GM18519 (cell line): ENCODE data around the gene TCF4.

ENCODE experiments used
- ATAC-seq: cut with Tn5 transposase; IDR thresholded peaks from one replicate; pipeline ENCODE4 v1.9.1; 2021; ENCODE audit warnings: mild to moderate bottlenecking, moderate library complexity; ENCODE audit not compliant: unreplicated experiment, low FRiP score

Gene TCF4

DNA sequence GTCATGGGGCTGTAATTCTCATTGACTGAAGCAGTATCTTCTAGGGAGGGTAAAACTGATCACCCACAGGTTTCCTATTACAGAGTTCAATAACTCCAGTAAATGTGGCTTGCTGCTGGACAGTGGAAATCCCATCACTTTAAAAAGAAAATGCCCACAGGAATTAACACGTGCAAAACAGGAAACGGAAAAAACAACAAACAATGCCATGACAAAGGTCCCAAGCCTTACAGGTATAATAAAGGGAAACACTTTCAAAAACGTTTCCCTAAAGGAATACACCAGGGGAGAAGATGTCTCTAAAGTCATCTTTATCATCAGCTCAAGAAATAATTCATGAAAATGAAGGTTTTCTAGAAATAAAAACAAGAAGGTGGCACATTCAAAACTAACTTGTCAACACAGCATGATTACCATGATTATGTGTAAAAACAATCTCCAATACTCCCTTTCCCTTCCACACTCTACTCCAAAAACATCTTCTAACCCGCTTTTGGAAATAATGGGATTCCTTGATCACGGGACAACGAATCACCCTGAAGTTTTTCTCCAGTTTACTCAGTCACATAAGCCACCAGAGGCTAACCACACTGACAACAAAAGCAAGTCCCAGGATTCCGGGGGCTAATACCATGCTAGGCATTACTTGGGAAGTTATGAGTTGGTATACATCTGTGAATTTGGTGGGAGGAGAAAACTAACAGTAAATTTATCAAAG, 167.9 kb downstream of the TCF4 start:
- no peak for ATAC-seq

DNA sequence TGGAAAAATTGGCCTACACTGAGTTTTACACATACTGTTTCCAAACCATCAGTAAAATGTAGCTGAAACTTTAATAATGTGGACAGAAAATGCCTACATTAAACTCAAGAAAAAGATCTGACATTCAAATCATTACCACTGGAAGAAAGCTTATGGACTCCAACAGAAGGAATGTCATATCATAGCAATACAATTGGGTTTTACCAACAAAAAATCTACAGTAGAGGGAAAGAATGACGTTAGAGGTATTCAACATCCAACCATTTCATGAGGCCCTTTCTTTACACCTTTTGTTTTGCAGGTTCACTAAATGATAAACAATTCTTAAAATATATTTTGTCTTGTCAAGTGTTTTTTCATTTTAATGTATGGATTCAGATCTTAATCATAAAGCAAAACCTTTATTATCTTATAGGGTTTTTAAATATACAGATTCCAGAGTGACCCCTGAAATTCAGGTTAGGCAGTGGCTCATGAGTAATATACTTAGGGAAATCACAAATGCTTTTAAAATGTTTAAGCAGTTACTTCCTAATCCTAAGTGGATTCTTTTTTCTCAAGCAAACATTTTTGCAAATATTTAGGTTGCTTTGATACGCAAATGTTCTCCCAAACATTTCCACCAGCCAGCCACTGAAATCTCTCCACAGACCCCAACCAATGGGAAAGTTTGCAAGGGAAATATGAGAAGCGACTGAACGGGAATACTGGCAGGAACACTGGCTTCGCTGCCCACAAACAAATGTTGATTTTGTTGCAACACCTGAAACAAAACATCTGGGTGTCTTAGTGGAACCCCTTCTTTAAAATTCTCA, 168.7 kb downstream of the TCF4 start:
- ATAC-seq = no peak

DNA sequence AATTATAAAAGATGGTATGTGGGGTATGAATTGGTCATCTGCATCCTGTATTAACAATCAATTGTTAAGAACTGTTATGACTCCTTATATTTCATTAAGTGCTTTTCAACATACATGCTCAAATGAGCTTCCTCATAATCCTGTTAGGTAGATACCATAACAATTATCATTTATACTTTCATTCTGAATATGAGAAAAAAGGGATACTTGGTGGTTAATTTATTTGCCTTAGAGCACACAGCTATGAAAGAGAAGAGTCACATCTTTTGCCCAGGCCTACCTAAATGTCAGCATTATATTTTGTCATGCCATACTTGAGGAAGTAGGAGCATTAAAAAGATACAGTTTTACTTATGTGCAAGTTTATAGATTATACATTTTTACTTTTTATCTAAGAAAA, 169.6 kb downstream of the TCF4 start:
- no peak for ATAC-seq

DNA sequence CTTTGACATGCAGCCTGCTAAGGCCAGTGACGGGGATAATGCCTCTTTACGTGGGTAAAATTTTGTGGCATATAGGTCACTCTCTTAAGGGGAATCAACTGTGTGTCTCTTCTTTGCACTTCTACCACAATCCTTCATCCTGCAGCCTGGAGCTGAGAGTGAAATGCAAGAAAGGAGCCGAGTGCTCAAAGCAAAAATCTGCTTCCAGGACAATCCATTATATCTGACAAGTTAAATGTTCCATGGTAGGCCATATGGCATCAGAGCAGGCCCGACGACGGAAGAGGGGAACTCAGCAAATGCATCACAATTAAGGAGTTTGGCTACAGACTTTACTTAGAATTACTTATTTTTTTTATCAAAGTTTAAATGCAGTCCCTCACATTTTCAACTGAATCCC, 171.2 kb downstream of the TCF4 start:
- no peak for ATAC-seq

DNA sequence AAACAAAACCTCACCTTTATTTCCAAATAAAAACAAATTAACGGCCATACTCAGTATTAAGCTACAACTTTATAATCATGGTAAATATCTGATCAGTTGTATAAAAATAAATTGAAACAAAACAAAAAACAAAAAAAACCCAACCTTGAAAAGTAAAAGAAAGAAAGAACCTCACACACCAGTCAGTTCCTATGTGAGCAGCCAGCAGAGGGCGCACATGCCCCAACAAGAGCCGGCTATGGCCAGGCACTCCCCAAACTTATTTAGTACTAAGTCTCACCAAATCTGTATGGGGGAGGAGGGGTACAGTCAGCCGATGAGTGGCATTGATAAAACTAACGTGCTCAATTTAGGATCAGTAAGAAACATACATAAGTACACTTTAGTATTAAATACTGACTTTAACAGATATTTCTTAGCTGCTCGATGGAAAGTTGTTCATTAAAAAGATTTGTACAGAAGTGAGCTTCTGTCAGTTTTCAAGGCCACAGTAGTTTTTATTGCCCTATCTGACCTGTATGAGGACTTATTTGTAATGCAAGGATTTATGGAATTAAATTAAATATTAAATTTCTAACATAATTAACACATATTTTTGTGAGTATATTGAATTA, 172.6 kb downstream of the TCF4 start:
- ATAC-seq = peak; percentile 75

DNA sequence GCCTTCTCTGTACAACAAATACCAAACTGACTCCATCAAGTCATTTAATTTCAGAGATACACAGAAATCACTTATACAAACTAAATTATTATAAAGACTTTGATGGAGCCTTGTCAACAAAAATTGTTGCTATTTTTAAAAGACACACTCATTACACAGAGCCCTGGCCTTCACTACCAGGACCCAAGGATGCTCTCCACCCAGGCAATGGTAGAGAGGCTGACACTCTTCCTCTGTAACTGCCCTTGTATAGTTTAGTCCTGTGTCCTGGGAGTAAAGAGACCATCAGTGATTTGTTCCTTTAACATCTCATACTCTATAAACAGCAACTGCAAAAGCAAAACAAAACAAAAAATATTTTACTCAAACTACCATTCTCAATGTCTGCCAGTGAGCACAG, 173.5 kb downstream of the TCF4 start:
- ATAC-seq = no peak

DNA sequence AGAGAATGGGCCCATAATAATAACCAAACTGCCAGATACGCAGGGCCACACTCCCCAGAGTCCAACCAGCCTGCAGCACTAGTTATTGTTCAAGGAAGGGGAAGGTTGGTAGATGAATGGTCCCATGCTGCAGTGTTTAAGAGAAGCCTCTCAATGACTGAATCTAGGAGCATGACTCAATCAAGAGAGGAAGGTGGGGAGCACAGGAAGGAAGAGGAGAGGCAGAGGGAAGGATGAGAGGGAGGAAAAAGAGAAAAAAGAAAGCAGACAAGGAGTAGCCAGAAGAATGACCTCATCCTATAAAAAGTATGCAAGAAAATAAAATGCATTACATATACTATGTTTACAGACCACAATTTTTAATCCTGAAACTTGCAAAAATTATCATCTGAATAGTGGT, 174.5 kb downstream of the TCF4 start:
- ATAC-seq = no peak

DNA sequence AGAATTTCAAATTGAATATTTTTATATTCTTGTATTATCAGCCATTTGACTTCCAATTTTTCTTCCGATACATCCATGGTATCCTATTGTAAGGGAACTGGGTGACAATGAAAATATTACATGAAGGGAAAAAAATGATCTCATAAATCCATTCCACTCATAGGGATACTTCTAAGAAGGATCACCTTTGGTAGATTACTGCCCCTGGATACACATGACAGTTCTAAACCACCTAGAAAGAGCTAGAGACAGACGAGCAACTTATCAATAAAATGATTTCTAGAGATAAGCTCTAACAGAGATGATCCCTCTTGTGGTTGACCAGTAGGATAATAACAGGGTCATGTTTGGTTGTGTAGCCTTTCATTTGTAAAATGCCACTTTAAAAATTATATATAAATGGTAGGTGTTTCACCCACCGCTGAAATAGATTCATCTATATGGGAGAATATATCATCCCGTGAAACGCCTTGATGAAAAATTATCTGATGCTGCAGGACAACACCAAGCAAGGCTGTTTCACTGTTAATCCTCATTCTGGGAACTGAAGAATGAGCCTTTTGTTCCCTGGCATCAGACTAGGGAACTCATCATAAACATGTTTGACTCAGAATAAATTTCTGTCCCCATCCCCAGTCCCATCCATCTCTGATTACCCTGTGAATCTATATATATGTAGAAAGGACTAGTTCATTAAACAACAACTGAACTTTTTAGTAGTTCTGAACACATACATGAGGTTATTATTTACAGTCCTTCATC, 180.0 kb downstream of the TCF4 start:
- no peak for ATAC-seq

DNA sequence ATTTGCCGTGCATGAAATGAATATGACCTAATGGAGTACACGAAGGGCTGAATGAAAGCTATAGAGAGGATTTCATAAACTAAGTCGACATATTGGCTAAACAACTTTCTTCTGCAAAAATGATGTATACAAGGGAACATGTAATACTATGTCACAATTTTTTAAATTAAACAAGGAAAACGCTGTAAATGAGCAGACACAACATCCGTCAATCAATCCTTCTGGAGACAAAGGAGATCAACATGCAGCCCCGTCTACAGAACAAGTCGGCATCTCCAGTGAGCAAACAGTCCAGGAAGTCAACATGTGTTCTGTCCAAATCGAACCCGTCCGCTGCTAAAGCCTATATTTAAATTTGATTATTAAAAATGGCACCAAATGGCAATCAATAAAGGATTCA, 180.8 kb downstream of the TCF4 start:
- no peak for ATAC-seq

DNA sequence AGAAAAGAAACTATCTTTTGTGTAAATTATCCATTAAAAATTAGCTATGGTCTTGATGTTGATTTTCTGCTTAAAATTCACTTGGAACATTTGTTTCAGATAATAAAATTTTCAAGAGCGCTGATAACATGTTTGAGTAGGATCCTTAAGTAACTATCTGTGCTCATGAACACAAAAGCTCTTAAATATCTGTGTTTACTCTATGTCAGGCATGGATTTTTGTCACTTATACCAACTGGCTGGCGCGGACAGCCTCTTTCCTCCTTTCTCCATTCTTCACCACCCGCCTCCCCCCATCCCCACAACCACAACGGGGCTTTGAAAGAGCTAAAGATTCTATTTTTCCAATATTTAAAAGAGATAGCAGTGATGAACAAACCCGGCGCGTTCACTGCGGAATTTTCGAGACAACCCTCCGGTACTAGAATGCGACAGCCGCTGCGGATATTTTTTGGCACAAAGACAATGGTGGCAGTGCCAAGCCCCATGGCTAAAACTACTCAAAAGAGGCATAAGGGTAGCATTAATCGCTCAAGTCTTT, 181.5 kb downstream of the TCF4 start:
- no peak for ATAC-seq

DNA sequence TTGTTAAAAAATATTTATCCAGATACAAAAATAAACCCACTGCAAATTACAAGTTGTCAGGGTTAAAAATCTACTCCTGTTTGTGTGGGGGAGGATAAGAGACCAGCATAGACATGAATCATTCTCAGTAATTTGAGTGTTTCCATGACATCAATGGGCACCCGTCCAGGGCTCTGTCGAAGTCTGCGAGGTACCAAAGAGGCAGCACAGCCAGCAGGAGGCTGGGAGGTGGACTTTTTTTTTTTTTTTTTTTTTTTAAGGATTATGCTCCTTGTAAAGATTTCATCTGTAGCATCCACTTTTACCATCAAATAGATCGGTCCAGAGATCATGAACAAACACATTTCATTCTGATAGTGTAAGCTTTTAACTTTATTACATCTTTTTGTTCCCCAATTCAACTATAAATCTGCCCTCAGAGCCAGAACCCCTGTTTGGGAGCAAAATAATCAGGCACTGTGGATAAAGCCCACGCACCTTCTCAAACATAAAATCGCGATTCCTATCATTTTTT, 182.0 kb downstream of the TCF4 start:
- ATAC-seq = no peak

DNA sequence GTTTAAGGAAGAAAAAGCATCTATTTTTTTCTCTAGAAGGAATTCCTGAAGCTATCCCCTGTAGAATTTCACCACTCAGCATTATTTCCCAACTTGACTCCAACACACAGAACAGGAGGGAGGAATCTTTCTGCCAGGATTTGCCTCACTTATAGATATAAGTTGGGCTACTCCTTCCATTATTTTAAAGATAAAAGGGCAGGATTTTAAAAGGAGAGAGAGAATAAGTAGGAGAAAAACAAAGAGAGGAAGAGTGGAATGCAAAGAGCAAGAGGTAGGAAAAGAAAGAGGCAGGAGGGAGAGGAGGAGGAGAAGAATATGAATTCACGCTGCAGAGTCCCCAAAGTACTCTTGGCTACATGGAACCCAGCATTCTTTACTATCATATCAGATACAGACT, 182.5 kb downstream of the TCF4 start:
- ATAC-seq = no peak

DNA sequence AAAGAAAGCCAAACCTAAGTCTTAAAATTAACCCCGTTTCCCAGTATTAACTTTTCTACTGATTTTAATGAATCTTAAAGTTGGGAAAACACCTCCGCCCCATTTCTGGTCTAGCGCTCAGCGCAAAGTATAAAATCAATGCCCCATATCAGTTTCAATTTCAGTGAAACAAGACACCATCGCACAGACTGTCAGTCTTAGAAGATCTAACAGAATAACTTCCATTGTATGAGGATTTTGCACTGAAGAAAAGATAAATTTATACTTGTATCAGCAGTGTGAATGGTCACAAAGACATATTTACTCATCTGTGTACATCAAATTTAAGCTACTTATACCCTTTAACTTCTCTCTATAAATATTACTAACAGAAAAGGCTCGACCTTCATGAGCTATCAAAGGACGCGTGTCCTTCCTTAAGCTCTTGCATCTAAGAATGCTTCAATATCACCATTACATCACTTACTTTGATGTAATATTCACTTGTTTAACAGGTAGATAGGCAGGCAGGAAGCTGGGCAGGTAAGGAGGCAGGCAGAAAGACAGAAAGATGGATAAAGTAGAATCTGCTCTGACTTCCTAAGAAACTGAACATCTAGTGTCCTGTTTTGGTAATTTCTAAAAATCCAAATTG, 183.0 kb downstream of the TCF4 start:
- ATAC-seq = no peak

DNA sequence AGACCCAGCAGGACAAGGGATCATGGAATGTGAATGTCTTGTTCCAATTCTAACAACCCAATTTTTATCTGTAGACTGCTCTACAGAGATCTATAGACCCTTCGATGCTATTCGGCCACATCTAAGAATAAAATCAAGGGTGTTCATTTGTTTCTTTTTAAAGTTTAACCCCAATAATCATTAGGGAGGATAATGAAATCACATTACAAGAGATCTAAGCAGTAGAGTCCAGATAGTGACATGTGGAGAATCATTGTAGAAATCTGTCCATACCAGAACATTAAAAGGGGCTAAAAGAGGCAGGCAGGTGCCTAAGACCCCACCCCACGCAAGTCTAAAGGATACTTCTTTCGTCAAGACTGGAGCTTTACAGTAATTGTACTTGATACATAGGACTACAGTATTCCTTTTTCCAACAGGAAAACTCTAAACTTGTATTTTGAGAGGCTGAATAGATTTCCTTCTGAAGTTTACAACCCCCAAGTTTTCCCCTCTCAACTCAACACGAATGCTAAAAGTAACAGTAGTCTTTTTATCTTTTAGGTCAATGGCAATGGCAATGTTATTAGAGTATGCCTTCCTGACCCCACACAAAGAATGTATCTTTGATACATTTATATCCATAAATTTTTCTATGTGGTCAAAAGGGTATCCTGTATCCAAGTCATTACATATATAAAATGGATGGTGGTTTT, 183.7 kb downstream of the TCF4 start:
- no peak for ATAC-seq

DNA sequence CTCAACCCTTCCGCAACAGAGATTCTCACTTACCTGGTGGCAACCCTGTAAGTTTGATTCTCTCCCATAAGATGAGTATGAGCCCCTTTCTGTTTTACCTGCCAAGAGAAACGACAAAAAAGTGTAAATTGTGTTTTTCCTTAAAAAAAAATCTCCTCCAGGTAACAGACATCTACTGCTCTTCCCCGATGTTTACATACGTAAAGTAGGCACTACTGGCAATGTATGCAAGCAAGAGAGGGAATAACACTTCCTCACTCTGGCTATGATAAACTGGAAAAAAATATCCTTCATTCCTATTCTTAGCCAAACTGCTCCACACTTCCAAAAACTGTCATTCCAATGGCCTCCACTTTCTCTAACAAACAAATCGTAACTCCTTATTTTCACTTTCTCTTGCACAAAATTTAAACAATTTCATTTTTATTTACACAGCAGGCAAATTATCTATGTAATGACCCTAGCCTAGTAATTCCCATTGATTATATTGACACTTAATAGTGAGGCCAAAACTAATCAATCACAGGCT, 184.5 kb downstream of the TCF4 start:
- no peak for ATAC-seq

DNA sequence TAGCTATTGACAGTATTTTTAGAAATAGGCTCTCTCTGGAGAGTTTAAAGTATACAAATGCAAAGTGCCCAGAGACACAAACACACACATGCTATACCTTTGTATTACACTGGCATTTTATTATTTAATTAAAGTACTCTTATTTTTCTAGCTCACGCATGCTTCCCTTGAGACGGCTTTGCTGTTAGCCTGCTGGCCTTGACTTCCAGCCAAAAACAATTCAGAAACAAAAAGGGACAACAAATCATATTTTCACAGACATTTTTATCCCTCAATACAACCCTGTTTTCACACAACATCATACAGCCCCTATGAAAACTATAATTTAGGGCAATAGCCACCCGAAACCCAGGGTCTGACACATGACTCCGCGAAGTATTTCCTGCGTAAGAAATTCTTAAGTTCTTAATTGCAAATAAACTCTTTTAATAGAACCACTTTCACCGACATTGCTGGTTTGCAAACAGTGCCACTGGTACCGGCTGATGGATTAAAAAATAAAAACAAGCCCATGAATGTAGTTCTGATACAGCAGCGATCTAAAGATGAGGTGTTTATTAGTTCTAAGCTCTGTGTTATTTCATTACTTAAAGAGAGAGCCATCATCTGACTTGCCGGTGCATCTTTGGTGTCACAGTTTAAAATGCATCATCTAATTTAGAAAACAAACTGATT, 185.1 kb downstream of the TCF4 start:
- no peak for ATAC-seq

DNA sequence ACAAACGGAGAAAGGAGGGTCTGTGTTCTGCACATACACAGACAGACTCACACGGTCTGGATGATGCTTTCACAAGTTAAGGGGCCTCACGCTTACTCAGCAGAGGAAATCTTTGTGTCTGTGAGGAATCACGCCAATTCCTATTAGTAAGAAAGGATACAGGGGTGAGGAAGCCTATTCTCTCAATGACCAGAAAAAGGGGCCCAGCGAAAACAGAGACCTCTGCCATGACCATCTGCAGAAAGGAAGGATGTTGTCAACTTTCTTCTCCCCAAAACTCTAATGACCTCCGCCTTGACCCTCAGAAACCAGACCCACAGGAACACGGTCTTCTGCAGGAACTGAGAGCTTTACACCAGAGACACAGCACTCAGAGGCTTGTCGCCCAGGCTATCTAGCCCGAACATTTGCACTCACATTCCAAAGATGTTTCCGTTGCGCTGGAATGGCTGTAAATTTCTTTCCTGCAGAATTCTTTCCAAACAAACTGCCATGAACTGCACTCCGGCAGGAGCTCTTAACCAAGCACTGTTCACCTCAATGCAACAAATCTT, 186.3 kb downstream of the TCF4 start:
- no peak for ATAC-seq
